K562 (cell line): ENCODE measurements around the gene SLC2A4. TPM values are rescaled to one million over a fixed set of nuclear protein-coding genes. Genes with fewer than 3 reads are reported as not detected.

Experiments
- ATF7 ChIP-seq: fragments of 450-650 bp; IDR thresholded peaks from 2 replicates; pipeline ENCODE4 v1.7.1; 2014; ENCODE audit warnings: mild to moderate bottlenecking, moderate library complexity
- CTCFL ChIP-seq: IDR thresholded peaks from 2 replicates; pipeline ENCODE4 v1.6.1; 2011; ENCODE audit warnings: borderline replicate concordance, low read depth, mild to moderate bottlenecking, moderate library complexity, low read length; ENCODE audit not compliant: insufficient read depth, poor library complexity, severe bottlenecking
- EWSR1 ChIP-seq: fragments of 450-650 bp; IDR thresholded peaks from 2 replicates; pipeline ENCODE4 v1.6.1; 2018; ENCODE audit warnings: borderline replicate concordance, mild to moderate bottlenecking, low read depth, moderate library complexity; ENCODE audit not compliant: partially characterized antibody
- FOXJ2 ChIP-seq: fragments of 200-800 bp; sonication (Bioruptor generic); IDR thresholded peaks from 2 replicates; pipeline ENCODE4 v1.6.1; 2016; ENCODE audit warnings: missing genetic modification characterization, missing compliant biosample characterization
- JUN ChIP-seq, 2 experiments: sonication (generic) in 1 of 2; formaldehyde crosslinking in 1 of 2; IDR thresholded peaks; 2 replicates each; pipeline versions ENCODE4 v1.6.1 to v1.8.0; 2012 to 2022; ENCODE audit warnings: borderline replicate concordance in 2 of 2, mild to moderate bottlenecking in 2 of 2, improper control_type of control experiment in 1 of 2, low read depth in 1 of 2, low read length in 1 of 2, missing genetic modification reagents in 1 of 2
- KDM5B ChIP-seq: fragments of 200-600 bp; sonication (generic); IDR thresholded peaks from 2 replicates; pipeline ENCODE4 v1.6.1; 2012; ENCODE audit warnings: low read depth, mild to moderate bottlenecking, moderate library complexity, low read length, control low read depth, inconsistent platforms; ENCODE audit not compliant: insufficient replicate concordance
- MGA ChIP-seq: fragments of 450-650 bp; IDR thresholded peaks from 2 replicates; pipeline ENCODE4 v1.6.1; 2016; ENCODE audit warnings: mild to moderate bottlenecking, moderate library complexity
- RFX5 ChIP-seq: IDR thresholded peaks from 2 replicates; pipeline ENCODE4 v1.6.1; 2011; ENCODE audit warnings: low read depth, mild to moderate bottlenecking, improper control_type of control experiment, low read length
- XRCC3 ChIP-seq: fragments of 450-650 bp; IDR thresholded peaks from 2 replicates; pipeline ENCODE4 v1.6.1; 2017; ENCODE audit warnings: mild to moderate bottlenecking, moderate library complexity
- ZFP1 ChIP-seq: fragments of 450-650 bp; formaldehyde crosslinking; IDR thresholded peaks from 2 replicates; pipeline ENCODE4 v1.4.0; 2020; ENCODE audit warnings: mild to moderate bottlenecking, mixed read lengths
- ZNF431 ChIP-seq: sonication (generic); formaldehyde crosslinking; IDR thresholded peaks from 2 replicates; pipeline ENCODE4 v1.8.0; 2022; ENCODE audit warnings: mild to moderate bottlenecking, missing genetic modification reagents
- ZNF696 ChIP-seq: fragments of 250-450 bp; sonication (Bioruptor Pico); conservative IDR thresholded peaks from 2 replicates; pipeline ENCODE4 v1.4.0; 2020; ENCODE audit warnings: mild to moderate bottlenecking, moderate library complexity
- polyA plus RNA-seq, 8 experiments: library from polyadenylated mRNA; depleted of rRNA in 4 of 8; stranded (reverse) in 5 of 8; unstranded in 3 of 8; fragments of >200 nt; fragmentation: Nextera tagmentation in 2 of 8; fragmentation: Illumina TruSeq in 1 of 8; extraction: Ambion mirVana in 2 of 8; extraction: Trizol in 1 of 8; gene quantifications; 2 replicates each; pipeline versions ENCODE4 v1.2.1 to v1.2.3, GENCODE V29; 2011 to 2014; ENCODE audit warnings: inconsistent platforms in 1 of 8, missing spikeins in 1 of 8
- total RNA-seq, 7 experiments: library from RNA; depleted of rRNA in 6 of 7; stranded (reverse); fragments of >200 nt in 6 of 7; fragmentation: Illumina TruSeq in 2 of 7; extraction: Trizol in 2 of 7; gene quantifications; 2 replicates each; pipeline versions ENCODE4 v1.2.1 to v1.2.3, GENCODE V29; 2011 to 2021; ENCODE audit warnings: low replicate concordance in 1 of 7

Gene SLC2A4
- total and polyA plus RNA-seq, 9 of the 15 experiments (the other 6 are each of a cell fraction or from before 2014, with no cell fraction given), result 0.74 to 3.5 (median 1.6) TPM

- TF ChIP-seq MGA (no peak), FOXJ2 (no peak), ZNF696 (CRISPR knock-in tag) (no peak), RFX5 (no peak), ATF7 (no peak), XRCC3 (no peak), EWSR1 (no peak), ZFP1 (CRISPR knock-in tag) (no peak), KDM5B (peak; percentile 40), CTCFL (no peak), JUN (IDR thresholded peaks at IDR 0.05; ENCODE audit: borderline replicate concordance, low read depth, low read length) (no peak), JUN (CRISPR knock-in tag; IDR thresholded peaks at IDR 0.05; ENCODE audit: borderline replicate concordance) (no peak), ZNF431 (no peak)
These were observed 18.4 kb upstream of the SLC2A4 start (continued) for GRCh38 chr17:7262935-7263800.
